ENCODE measurements around the gene SLC24A3. TPM values are rescaled to one million over a fixed set of nuclear protein-coding genes. Genes with fewer than 3 reads are reported as not detected.

The SLC24A3 gene
- polyA plus RNA-seq, 1 donor (not counting 4 experiments of a cell fraction or from before 2014, with no cell fraction given), result 0.17 TPM

- Histone ChIP-seq H3K9me3 (ENCODE audit: control insufficient read depth, low read depth, low read length) (peaks cover 2% of the 10 kb centered on the region), H2AFZ (ENCODE audit: control insufficient read depth, low read length) (no peak overlapping the region), H3K9me1 (ENCODE audit: control insufficient read depth, extremely low read depth, insufficient read depth, low read length) (no peaks in the 10 kb centered on the region), H3K4me2 (ENCODE audit: control insufficient read depth, extremely low read depth, insufficient read depth, low read depth, low read length) (no peak overlapping the region), H3K4me1 (ENCODE audit: control insufficient read depth, extremely low read depth, insufficient read depth, low read length) (peaks cover 18% of the 10 kb centered on the region), H3K27me3 (ENCODE audit: control insufficient read depth, extremely low read depth, insufficient read depth, low read length) (no peaks in the 10 kb centered on the region), H3K4me3 (ENCODE audit: control insufficient read depth in 2 of 3, extremely low read depth in 1 of 3, insufficient read depth in 2 of 3, low read depth in 1 of 3, low read length in 3 of 3) (no peak overlapping the region), H4K20me1 (ENCODE audit: control insufficient read depth, extremely low read depth, insufficient read depth, low read length) (no peaks in the 10 kb centered on the region), H3K9ac (ENCODE audit: control insufficient read depth, extremely low read depth, insufficient read depth, low read length) (no peak overlapping the region), H3K79me2 (ENCODE audit: control insufficient read depth, insufficient read depth, low read length) (no peaks in the 10 kb centered on the region), H3K27ac (ENCODE audit: control insufficient read depth, insufficient read depth, low read length) (no peak overlapping the region), H3K36me3 (ENCODE audit: control insufficient read depth in 2 of 2, extremely low read depth in 1 of 2, insufficient read depth in 2 of 2, low read length in 2 of 2) (no peaks in the 10 kb centered on the region)
- FAIRE-seq, result no peak
- DNase-seq (ENCODE audit: low read depth, low spot score), result no peak
- dilution Hi-C loops (cut with MboI; ENCODE audit: extremely low pct_ligation_motif_present, low sequenced_read_pairs), result no loop called here
- no peak for TF ChIP-seq EZH2 (IDR thresholded peaks at IDR 0.05; ENCODE audit: low read length)
- TF ChIP-seq, protein P1, sequence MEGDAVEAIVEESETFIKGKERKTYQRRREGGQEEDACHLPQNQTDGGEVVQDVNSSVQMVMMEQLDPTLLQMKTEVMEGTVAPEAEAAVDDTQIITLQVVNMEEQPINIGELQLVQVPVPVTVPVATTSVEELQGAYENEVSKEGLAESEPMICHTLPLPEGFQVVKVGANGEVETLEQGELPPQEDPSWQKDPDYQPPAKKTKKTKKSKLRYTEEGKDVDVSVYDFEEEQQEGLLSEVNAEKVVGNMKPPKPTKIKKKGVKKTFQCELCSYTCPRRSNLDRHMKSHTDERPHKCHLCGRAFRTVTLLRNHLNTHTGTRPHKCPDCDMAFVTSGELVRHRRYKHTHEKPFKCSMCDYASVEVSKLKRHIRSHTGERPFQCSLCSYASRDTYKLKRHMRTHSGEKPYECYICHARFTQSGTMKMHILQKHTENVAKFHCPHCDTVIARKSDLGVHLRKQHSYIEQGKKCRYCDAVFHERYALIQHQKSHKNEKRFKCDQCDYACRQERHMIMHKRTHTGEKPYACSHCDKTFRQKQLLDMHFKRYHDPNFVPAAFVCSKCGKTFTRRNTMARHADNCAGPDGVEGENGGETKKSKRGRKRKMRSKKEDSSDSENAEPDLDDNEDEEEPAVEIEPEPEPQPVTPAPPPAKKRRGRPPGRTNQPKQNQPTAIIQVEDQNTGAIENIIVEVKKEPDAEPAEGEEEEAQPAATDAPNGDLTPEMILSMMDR (optimal IDR thresholded peaks at IDR 0.05 in 1 of 3, IDR thresholded peaks at IDR 0.05 in 1 of 3, conservative IDR thresholded peaks at IDR 0.05 in 1 of 3; ENCODE audit: extremely low read depth in 1 of 3, insufficient read depth in 2 of 3, low read length in 3 of 3), result no peak
These were observed 489.0 kb downstream of the SLC24A3 start for GRCh38 chr20:19701429-19701828.

GRCh38 chr20:19706463-19706862, 494.0 kb downstream of the SLC24A3 start:
- Histone ChIP-seq H3K9me1 (ENCODE audit: control insufficient read depth, extremely low read depth, insufficient read depth, low read length) (no peaks in the 10 kb centered on the region), H3K4me1 (ENCODE audit: control insufficient read depth, extremely low read depth, insufficient read depth, low read length) (no peaks in the 10 kb centered on the region), H3K79me2 (ENCODE audit: control insufficient read depth, insufficient read depth, low read length) (no peaks in the 10 kb centered on the region), H3K36me3 (ENCODE audit: control insufficient read depth in 2 of 2, extremely low read depth in 1 of 2, insufficient read depth in 2 of 2, low read length in 2 of 2) (no peaks in the 10 kb centered on the region), H3K9ac (ENCODE audit: control insufficient read depth, extremely low read depth, insufficient read depth, low read length) (no peak overlapping the region), H3K9me3 (ENCODE audit: control insufficient read depth, low read depth, low read length) (no peaks in the 10 kb centered on the region), H3K4me2 (ENCODE audit: control insufficient read depth, extremely low read depth, insufficient read depth, low read depth, low read length) (no peak overlapping the region), H3K27me3 (ENCODE audit: control insufficient read depth, extremely low read depth, insufficient read depth, low read length) (no peaks in the 10 kb centered on the region), H3K27ac (ENCODE audit: control insufficient read depth, insufficient read depth, low read length) (no peak overlapping the region), H3K4me3 (ENCODE audit: control insufficient read depth in 2 of 3, extremely low read depth in 1 of 3, insufficient read depth in 2 of 3, low read depth in 1 of 3, low read length in 3 of 3) (no peak overlapping the region), H2AFZ (ENCODE audit: control insufficient read depth, low read length) (no peak overlapping the region), H4K20me1 (ENCODE audit: control insufficient read depth, extremely low read depth, insufficient read depth, low read length) (no peaks in the 10 kb centered on the region)
- no peak for FAIRE-seq
- TF ChIP-seq EZH2 (IDR thresholded peaks at IDR 0.05; ENCODE audit: low read length), result no peak
- TF ChIP-seq, protein P1 (optimal IDR thresholded peaks at IDR 0.05 in 1 of 3, IDR thresholded peaks at IDR 0.05 in 1 of 3, conservative IDR thresholded peaks at IDR 0.05 in 1 of 3; ENCODE audit: extremely low read depth in 1 of 3, insufficient read depth in 2 of 3, low read length in 3 of 3), result no peak
- no peak for DNase-seq (ENCODE audit: low read depth, low spot score)
- dilution Hi-C loops (cut with MboI; ENCODE audit: extremely low pct_ligation_motif_present, low sequenced_read_pairs), result no loop called here
